Adipose tissue (tissue), 3 donors: ENCODE data around the gene NDE1. TPM values are rescaled to one million over a fixed set of nuclear protein-coding genes. Genes with fewer than 3 reads are reported as not detected.
"Not testable (repeated sequence)": the region's sequence is repeated elsewhere in the genome, so short reads cannot be mapped to it uniquely, and the experiment has no call there.

Source experiments
- H3K27ac ChIP-seq: one replicate; pipeline ENCODE4 v1.5.1; 2013; ENCODE audit warnings: low read depth, low read length
- WGBS, 3 donors: extraction: QIAGEN DNeasy Blood & Tissue Kit; methylation state at CpG; one replicate each; pipeline ENCODE4 v1.1.7; 2013; 5-methylcytosine and 5-hydroxymethylcytosine counted together
- polyA plus RNA-seq, 3 donors: library from polyadenylated mRNA; stranded (reverse); fragments of 200-250 nt; gene quantifications; one replicate each; pipeline ENCODE4 v1.2.3, GENCODE V29; 2013
- donor health status: healthy with polysubstance abuse.
- donor health status: Bipolar disorder and iron deficiency.
- donor health status: healthy.

NDE1 gene
- polyA plus RNA-seq, 3 donors, result 3.9 to 16.9 (median 9.9) TPM

GRCh38 chr16:15714393-15715172, 64.5 kb downstream of the NDE1 start:
- no peak overlapping the region for H3K27ac ChIP-seq
- WGBS, 3 donors, result 86 to 92% (median 92%) methylated on average over 24 to 29 of the region's 29 CpGs

DNA sequence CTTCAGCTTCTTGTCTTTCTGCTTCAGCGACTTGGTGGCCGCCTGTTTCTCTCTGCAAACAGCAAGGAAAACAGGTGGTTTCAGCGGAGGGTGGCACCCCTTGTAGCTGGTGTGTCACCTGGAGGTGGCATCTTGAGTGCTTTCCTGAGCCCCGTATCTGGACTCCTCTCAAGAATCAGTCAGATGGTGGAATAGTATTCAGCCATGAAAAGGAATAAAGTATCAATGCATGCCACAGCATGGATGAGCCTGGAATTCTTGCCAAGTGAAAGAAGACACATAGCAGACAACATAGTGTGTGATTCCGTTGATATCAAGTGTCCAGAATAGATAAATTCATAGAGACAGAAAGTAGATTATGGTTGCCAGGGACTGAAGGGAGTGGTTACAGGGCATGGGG, 65.2 kb downstream of the NDE1 start:
- no peak overlapping the region for H3K27ac ChIP-seq
- WGBS, 3 donors, result 94 to 98% (median 97%) methylated on average over 5 of the region's 5 CpGs

DNA sequence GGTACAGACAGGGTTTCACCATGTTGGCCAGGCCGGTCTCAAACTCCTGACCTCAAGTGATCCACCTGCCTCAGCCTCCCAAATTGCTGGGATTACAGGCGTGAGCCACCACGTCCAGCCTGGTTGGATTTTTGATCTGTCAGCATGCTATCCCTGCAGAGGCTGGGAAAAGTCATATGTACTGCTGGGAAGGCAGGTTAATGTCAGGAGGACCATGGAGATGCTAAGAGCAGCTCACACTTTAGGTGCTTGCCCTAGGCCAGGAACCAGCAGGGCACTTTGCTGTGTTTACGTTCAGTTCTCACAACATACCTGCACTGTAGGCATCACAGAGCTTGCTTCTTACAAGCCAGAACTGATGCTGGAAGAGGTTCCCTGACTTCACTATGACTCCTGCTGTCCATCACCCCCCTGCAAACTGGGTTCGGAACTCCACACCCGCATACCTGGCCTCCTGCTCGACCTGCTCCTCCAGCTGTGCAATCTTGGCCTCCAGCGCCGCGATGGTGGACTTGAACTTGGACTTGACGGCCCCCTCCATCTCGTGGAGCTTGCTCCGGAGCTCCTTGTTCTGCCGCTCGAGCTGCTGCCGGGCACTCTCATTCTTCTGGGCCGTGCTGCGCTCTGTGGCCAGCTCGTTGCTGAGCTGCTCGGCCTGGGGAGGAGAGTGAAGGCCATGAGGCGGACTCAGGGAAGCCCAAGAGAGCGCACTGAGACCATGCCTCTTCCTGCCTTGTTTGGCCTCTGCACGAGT, 66.8 kb downstream of the NDE1 start:
- no peak overlapping the region for H3K27ac ChIP-seq

DNA sequence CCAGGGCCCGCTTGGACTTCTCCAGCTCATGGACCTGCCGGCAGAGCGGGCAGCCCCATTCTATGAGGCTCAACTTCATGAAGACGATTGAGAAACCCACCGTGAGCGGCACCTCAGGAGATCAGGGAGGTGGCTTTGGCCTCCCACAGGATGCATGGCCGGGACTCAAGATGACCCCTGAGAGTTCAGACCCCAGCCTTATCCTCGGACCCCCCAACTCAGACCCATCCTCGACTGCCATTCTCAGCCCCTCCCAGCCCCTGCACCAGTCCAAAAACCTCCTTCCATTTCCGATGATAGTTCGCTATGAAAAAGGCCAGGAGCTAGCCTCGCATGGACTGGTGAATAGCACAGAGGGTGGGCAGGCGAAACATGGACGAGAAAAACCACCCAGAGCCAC, 71.0 kb downstream of the NDE1 start:
- 95 to 98% (median 96%) methylated on average over 14 of the region's 14 CpGs for WGBS, 3 donors
- H3K27ac ChIP-seq, result no peak overlapping the region

More for the DNA sequence above, 66.8 kb downstream of the NDE1 start:
- 93 to 97% (median 94%) methylated on average over 23 of the region's 23 CpGs for whole genome bisulfite sequencing, 3 donors

DNA sequence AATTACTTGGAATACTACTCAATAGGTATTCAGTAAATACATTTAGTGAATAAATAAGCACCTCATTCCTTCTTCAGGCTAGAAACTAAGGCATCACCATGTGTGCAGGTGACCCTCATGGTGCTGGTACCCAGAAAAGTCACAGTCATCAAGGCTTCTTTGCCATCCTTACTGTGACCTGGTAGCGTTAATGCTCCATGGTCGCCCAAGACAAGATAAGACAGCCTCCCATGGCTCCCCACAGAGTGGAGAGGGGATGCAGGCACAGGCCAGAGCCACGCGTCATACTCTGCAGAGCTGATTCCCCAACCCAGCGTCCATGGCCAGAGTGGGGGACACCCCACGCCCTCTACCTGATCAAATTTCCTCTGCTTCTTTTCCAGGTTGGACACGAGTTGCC, 73.8 kb downstream of the NDE1 start:
- H3K27ac ChIP-seq, result no peak overlapping the region
- 94 to 96% (median 95%) methylated on average over 7 of the region's 7 CpGs for WGBS, 3 donors

DNA sequence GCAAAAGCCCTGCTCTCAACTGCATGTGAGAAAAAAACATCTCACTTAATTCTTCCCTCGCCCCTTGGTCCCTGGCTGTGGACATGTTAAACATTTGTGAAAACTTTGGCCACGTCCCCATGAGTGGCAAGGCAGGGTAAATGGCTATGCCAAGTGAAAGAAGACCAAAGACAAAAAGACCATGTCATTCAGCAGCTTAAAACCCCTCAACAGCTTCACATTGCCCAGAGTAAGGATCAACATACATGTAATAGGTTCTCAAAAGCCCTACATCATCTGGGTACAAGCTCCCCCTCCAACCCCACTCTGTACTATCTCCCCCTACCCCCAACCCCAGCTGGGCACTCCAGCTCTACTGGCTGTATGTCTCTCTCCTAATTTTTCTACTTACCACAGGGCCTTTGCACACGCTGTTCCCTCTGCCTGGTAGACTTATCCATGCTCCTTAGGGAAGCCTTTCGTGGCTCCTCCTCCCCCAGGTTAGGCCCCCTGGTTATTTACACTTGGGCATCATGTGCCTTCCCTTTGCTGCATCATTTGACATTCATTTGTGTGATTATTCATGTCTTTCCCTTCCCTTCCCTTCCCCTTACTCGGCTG, 75.7 kb downstream of the NDE1 start:
- no peak overlapping the region for H3K27ac ChIP-seq

DNA sequence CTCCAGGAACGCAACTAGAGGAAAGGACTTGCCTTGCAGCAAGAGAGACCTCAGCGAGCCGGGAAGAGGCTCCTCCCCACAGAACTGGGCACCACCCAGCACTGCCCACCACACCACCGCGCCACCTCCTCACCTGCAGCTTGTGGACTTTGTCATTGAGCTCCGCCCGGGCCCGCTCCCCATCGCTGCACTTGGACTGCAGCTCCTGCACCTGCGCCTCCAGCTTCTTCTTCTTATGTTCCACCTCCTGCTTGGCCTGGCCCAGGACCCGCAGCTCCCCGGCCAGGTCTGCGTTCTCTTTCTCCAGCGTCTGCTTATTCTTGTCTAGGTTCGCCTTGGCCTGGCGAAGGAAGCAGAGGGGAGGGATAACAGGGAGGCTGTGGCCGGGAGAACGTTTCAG, 76.7 kb downstream of the NDE1 start:
- H3K27ac ChIP-seq, result no peak overlapping the region
- whole genome bisulfite sequencing, 3 donors, result 85 to 92% (median 90%) methylated on average over 18 of the region's 18 CpGs

More for the DNA sequence above, 75.7 kb downstream of the NDE1 start:
- 94 to 96% (median 96%) methylated on average over 5 of the region's 5 CpGs for WGBS, 3 donors

DNA sequence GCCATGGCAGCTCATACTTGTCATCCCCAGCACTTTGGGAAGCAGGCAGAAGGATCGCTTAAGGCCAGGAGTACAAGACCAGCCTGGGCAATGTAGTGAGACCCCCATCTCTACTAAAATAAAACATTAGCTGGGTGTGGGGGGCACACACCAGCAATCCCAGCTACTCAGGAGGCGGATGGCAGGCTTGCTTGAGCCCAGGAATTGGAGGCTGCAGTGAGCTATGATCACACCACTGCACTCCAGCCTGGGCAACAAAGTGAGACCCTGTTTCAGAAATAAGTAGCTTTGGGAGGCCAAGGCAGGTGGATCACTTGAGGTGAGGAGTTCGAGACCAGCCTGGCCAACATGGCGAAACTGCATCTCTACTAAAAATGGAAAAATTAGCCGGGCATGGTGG, 77.7 kb downstream of the NDE1 start:
- H3K27ac ChIP-seq, result not testable (repeated sequence)
- WGBS, 3 donors, result 97% methylated on average over 5 of the region's 5 CpGs

GRCh38 chr16:15729152-15729551, 79.1 kb downstream of the NDE1 start:
- WGBS, 3 donors, result 93 to 94% (median 93%) methylated on average over 7 of the region's 7 CpGs

GRCh38 chr16:15732416-15732815, 82.4 kb downstream of the NDE1 start:
- H3K27ac ChIP-seq, result no peak overlapping the region
- 76 to 85% (median 84%) methylated on average over 6 of the region's 6 CpGs for WGBS, 3 donors

More at GRCh38 chr16:15729152-15729551, 79.1 kb downstream of the NDE1 start:
- no peak overlapping the region for H3K27ac ChIP-seq

DNA sequence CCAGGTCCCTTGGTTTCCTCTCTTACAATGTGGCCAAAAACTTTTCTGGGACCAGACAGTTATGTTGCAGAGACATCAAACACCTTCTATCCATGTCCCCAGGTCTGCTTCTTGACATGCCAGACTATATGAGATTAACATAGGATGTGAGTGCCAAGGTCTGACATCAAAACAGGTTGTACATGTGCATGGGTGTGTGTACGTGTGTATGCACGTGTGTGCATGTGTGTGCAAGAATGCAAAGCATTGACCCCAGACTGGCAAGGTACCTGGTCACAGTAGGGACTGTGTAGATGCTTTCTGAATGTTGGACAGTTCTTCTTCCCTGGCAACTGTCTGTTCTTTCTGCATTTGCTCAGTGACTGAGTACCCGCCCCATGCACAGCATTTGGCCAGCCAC, 85.6 kb downstream of the NDE1 start:
- no peak overlapping the region for H3K27ac ChIP-seq
- WGBS, 3 donors, result 91 to 95% (median 93%) methylated on average over 3 of the region's 3 CpGs

DNA sequence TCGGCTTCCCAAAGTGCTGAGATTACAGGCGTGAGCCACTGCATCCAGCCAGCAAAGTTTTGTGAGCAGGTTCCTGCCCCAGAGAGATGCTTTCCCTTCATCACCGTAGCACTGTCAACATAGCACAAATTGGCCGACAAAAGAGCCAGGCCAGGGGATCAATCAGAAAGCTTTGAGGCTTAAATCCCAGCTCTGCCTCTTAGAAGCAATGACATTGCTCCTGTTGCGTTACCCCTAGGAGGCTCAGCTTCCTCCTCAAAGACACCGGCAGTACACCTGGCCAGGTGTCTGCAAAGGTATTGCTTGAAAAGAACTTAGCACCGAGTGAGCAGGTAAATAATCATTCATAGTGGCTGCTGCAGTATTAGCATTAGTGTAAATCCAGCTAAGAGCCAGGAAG, 86.5 kb downstream of the NDE1 start:
- H3K27ac ChIP-seq, result no peak overlapping the region
- WGBS, 3 donors, result 67 to 88% (median 87%) methylated on average over 7 of the region's 7 CpGs

GRCh38 chr16:15737140-15737644, 87.1 kb downstream of the NDE1 start:
- WGBS, 3 donors, result 79 to 83% (median 82%) methylated on average over 18 of the region's 18 CpGs
- no peak overlapping the region for H3K27ac ChIP-seq

- H3K27ac ChIP-seq, result no peak overlapping the region
- 93 to 96% (median 95%) methylated on average over 2 of the region's 2 CpGs for WGBS, 3 donors
These were observed 89.4 kb downstream of the NDE1 start for GRCh38 chr16:15739464-15739863.

DNA sequence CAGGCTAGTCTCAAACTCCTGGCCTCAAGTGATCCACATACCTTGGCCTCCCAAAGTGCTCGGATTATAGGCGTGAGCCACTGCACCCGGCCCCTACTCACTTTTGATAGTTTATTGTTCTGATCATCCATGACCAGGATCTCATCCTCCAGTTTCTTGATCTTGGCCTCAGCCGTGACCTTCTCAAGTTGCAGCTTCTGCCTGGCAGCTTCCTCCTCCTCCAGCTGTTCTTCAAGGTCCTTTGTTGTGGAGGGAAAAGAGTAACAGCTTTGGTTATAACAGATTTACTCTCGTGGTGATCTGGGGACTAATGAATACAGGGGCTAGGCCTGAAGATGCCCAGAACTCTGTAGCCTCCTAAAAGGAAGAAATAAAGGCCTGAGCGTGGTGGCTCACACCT, 89.9 kb downstream of the NDE1 start:
- 82 to 88% (median 84%) methylated on average over 6 of the region's 6 CpGs for WGBS, 3 donors
- no peak overlapping the region for H3K27ac ChIP-seq

DNA sequence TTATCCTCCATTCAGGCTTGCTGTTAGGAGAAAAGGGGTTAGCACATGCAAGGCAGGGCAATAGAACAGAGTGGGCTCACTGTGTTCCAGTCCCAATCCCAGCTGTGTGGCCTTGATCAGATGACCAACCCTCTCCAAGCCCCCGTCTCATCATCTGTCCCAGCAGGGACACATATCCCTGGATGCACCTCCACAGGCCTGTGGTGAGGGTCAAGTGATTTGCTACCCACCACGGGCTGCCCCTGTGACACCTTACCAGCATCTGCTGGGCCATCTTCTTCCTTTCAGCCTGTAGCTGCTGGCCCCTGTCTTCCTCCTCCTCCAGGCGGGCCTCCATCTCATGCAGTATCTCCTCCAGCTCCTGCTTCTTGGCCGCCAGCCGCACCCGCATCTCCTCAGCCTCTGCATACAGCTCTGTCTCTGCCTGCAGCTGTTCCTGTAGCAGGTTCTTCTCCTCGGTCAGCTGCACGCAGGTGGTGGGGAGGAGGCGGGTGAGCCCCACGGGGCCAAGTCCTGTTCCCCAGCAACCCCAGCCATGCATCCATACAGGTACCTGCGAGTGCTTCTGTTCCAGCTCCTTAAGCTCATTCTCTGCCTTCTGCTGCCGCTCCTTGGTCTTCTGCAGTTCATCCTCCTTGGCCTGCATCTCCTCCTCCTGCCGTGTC, 91.3 kb downstream of the NDE1 start:
- no peak overlapping the region for H3K27ac ChIP-seq
- 90 to 96% (median 96%) methylated on average over 13 of the region's 13 CpGs for WGBS, 3 donors

DNA sequence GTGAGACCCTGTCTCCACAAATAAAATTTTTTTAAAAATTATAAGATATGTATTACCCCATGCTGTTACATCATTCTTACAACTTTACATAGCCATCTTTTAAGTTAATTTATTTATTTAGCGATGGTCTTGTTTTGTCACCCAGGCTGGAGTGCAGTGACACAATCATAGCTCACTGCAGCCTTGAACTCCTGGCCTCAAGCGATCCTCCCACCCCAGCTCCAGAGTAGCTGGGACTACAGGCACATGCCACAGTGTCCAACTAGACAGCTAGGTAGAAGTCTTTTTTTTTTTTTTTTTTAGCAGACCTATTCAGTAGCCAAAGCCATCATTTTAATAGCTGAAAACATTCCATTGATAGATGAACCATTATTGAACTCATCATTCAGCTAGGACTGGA, 92.7 kb downstream of the NDE1 start:
- 92 to 95% (median 95%) methylated on average over 2 of the region's 2 CpGs for WGBS, 3 donors
- H3K27ac ChIP-seq, result no peak overlapping the region

DNA sequence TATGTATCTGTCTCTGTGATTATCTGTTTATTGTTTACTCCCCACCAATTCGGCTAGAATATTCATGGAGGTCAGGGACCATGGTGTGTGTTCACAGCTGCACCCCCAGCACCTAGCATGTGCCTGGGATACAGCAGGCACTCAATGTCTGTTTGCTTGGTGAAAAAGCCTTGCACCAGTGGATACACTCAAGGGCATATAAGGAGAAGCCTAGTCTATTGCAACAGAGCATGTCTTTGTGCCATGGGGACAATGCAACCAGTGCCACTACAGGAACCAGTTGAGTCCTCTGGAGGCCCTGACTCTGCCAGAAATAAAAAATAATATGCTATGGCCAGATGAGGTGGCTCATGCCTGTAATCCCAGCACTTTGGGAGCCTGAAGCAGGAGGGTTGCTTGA, 93.6 kb downstream of the NDE1 start:
- no peak overlapping the region for H3K27ac ChIP-seq

DNA sequence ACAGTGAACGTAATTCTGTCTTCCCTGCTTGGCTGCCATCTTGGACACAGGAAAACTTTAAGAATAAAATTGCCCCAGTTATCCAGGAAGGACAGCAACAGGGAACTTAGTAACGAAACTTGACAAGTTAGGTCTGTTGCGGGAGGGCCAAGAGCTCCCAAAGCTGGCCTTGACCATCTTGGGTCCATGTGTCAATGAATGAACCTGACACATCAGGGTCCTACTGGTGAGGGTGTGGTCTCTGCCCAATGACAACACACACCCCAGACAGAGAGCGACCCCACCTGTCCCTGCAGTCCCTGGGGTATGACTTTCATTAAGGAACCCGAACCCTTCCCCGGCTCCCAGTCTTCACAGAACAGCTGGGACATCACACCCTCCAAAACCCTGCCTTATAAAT, 96.3 kb downstream of the NDE1 start:
- H3K27ac ChIP-seq, result no peak overlapping the region
- 96 to 97% (median 96%) methylated on average over 6 of the region's 6 CpGs for WGBS, 3 donors

More for the DNA sequence above, 93.6 kb downstream of the NDE1 start:
- WGBS, 3 donors, result 41 to 90% (median 74%) methylated on average over 1 of the region's 1 CpG
